ENCODE results near the gene ADH1C.

Gene ADH1C

DNA sequence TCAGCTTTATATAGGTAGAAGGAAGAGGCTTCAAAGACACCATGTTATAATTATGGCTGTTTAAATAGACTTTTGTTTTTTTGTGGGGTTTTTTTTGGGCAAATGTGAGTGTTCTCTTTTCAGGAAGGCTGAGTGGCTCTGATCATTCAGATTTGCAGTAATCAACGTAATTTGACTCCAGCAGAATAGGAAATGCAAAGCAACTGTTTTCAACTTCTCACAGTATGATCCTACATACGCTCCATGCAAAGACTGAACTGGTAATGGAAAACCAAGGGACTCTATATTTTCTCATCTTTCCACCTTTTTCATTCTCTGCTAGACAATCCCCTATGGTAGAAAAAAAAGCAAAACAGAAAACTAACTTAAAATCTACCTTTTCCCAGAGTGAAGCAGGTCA lies 42.2 kb downstream of the ADH1C start:
- DNase-seq (ENCODE audit: extremely low spot score), result no peak
- ChIA-PET POLR2A (no interaction called here), CTCF (no interaction called here)
- TF ChIP-seq CTCF (IDR thresholded peaks at IDR 0.05; ENCODE audit: control extremely low read depth, extremely low read depth, low read depth, missing control alignments), result no peak

DNA sequence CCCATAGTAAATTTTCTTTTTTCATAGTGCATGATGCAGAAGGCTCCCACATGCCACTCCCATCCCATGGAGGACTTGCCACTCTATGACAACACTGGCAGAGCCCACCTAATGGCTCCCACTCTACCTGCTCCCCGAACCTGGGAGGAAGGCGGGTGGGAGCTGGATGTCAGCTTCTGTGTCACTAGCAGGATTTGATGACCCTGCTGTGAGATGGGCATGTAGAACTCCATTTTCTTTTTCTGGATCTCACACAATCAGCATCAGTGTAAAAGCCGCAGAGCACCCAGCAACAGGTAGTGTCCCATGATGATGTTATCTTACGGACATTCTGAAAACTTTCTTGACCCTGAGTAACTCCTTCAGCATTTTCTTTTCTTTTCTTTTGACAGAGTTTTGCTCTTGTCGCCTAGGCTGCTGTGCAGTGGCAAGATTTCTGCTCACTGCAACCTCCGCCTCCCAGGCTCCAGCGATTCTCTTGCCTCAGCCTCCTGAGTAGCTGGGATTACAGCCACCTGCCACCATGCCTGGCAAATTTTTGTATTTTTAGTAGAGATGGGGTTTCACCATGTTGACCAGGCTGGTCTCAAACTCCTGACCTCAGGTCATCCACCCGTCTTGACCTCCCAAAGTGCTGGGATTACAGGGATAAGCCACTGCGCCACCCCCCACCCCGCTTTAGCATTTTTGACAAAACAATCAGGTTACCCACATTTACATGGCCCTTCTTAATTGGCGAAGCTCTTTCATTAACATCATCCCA lies 46.7 kb downstream of the ADH1C start:
- no peak for TF ChIP-seq CTCF (IDR thresholded peaks at IDR 0.05; ENCODE audit: control extremely low read depth, extremely low read depth, low read depth, missing control alignments)
- no peak for DNase-seq (ENCODE audit: extremely low spot score)
- CTCF ChIA-PET, result no interaction called here
- POLR2A ChIA-PET, result no interaction called here

- no peak for TF ChIP-seq CTCF (IDR thresholded peaks at IDR 0.05; ENCODE audit: control extremely low read depth, extremely low read depth, low read depth, missing control alignments)
- no peak for DNase-seq (ENCODE audit: extremely low spot score)
- ChIA-PET POLR2A (no interaction called here), CTCF (interaction anchor here (0.9 to 1.0 kb wide), 2 partner anchors 8 to 10 kb away, joined by 3 read pairs; no protein-coding TSS in a partner anchor)
These were observed 51.0 kb downstream of the ADH1C start for GRCh38 chr4:99301376-99302164.

- ChIA-PET CTCF (interaction anchor here (1.0 kb wide), 1 partner anchor 9 kb away, joined by 3 read pairs; no protein-coding TSS in a partner anchor), POLR2A (no interaction called here)
- no peak for TF ChIP-seq CTCF (IDR thresholded peaks at IDR 0.05; ENCODE audit: control extremely low read depth, extremely low read depth, low read depth, missing control alignments)
- no peak for DNase-seq (ENCODE audit: extremely low spot score)
These were observed 51.6 kb downstream of the ADH1C start for GRCh38 chr4:99300934-99301333.

DNA sequence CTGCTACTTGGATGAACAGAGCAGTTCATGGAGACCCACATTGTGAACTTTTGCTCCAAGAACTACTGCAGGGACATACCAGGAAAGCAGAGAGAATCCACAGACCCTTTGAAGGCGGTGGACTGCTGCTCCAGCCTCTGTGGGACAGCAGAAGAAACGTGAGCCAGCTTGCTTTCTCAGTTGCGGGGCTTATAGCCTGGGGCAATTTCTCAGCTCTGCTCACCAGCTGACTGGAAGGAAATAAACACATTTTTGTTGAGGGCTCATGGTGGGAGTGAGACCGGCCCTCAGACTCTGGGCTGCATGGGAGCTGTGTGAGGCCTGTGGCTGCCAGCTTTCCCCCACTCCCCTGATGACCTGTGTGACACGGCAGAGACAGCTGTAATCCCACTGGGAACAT lies 59.2 kb downstream of the ADH1C start:
- DNase-seq (ENCODE audit: extremely low spot score), result no peak

More for the DNA sequence above, 59.2 kb downstream of the ADH1C start:
- ChIA-PET POLR2A (no interaction called here), CTCF (interaction anchor here (1.4 kb wide), 1 partner anchor 9 kb away, joined by 3 read pairs; no protein-coding TSS in a partner anchor)
- no peak for TF ChIP-seq CTCF (IDR thresholded peaks at IDR 0.05; ENCODE audit: control extremely low read depth, extremely low read depth, low read depth, missing control alignments)
